ENCODE measurements around the gene CFAP46. TPM values are rescaled to one million over a fixed set of nuclear protein-coding genes. Genes with fewer than 3 reads are reported as not detected.

The CFAP46 gene
- polyA plus RNA-seq, 1 of the 3 experiments (the other 2 are of a cell fraction): 3.9 TPM

DNA sequence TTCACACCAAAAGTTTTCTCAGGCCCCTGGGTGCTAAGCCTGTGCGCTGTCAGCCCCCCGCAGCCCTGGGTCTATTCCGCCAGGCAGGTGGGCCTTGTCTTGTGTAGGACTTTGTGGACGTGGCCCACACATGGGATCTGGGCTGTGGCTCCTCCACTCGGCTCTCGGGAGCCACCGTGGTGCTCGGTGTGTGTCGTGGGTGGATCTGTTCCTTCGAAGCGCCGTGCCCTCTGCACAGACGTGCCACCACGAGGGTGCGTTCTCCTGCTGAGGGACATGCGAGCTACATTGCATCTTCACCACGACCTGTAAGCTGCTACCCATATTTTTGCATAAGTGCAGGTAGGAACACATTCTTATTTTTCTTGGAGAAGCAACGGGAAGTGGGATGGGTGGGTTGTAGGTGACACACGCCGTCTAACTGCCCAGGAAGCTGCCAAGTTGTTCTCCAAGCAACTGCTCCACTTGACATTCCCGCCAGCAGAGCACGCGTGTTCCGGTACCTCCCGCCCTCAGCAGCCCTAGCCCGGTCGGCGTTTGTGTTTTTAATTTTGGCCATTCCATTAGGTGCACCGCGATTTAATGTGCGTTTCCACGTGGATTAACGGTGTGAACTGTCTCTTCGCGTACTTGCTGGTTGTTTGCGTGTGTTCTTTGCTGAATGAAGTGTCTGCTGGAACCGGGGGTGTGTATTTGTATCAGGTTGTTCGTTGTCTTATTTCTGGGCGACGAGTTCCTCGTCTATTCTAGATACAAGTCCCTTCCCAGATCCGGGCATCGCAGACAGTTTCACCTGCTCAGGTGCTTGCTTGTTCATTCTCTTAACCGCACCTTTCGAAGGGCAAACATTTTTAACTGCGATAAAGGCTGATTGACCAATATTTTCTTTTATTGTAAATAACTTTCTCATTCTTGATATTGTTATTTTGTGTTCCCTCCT lies 47.4 kb upstream of the CFAP46 start:
- Histone ChIP-seq H4K20me1 (ENCODE audit: insufficient read depth) (no peaks in the 10 kb centered on the region), H3K27me3 (ENCODE audit: insufficient read depth) (no peaks in the 10 kb centered on the region), H3K4me3 (ENCODE audit: low read depth in 2 of 2, low read length in 1 of 2) (no peak overlapping the region), H3K27ac (ENCODE audit: low read depth in 2 of 2, low read length in 1 of 2) (no peak overlapping the region; a peak in 1 of 4 replicates), H3K9me3 (no peaks in the 10 kb centered on the region), H3K4me1 (ENCODE audit: control insufficient read depth in 1 of 2, insufficient read depth in 2 of 2, low read depth in 1 of 2, low read length in 1 of 2) (peaks cover 0 to 29% of the 10 kb centered on the region in 2 experiments; a peak in 1 of 4 replicates), H3K36me3 (replicated peaks in 1 of 2; ENCODE audit: control insufficient read depth in 1 of 2, insufficient read depth in 2 of 2, low read length in 1 of 2) (no peaks in the 10 kb centered on the region), H3K9me2 (no peaks in the 10 kb centered on the region), H3F3A (replicated peaks; ENCODE audit: insufficient read depth) (no peaks in the 10 kb centered on the region), H2AFZ (ENCODE audit: low read depth) (no peak overlapping the region), H3K4me2 (no peak overlapping the region), H3K79me2 (ENCODE audit: insufficient read depth) (no peaks in the 10 kb centered on the region), H3K9ac (no peak overlapping the region)
- POLR2A ChIA-PET: no interaction called here
- TF ChIP-seq SIN3A (IDR thresholded peaks at IDR 0.05; ENCODE audit: borderline replicate concordance, low read depth, low read length): no peak
- TF ChIP-seq NFIC (IDR thresholded peaks at IDR 0.05; ENCODE audit: borderline replicate concordance): no peak
- TF ChIP-seq CHD2 (IDR thresholded peaks at IDR 0.05; ENCODE audit: low read length, partially characterized antibody): no peak
- TF ChIP-seq RFX5 (IDR thresholded peaks at IDR 0.05; ENCODE audit: low read length): no peak
- no peak for TF ChIP-seq SMC3 (IDR thresholded peaks at IDR 0.05; ENCODE audit: low read depth, low read length)
- no peak for TF ChIP-seq FOSL2 (IDR thresholded peaks at IDR 0.05; ENCODE audit: borderline replicate concordance, low read depth)
- TF ChIP-seq, protein P1, sequence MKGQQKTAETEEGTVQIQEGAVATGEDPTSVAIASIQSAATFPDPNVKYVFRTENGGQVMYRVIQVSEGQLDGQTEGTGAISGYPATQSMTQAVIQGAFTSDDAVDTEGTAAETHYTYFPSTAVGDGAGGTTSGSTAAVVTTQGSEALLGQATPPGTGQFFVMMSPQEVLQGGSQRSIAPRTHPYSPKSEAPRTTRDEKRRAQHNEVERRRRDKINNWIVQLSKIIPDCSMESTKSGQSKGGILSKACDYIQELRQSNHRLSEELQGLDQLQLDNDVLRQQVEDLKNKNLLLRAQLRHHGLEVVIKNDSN (IDR thresholded peaks at IDR 0.05; ENCODE audit: borderline replicate concordance, low read depth): no peak
- no peak for TF ChIP-seq FOXM1 (IDR thresholded peaks at IDR 0.05; ENCODE audit: low read depth)
- TF ChIP-seq, protein P2, sequence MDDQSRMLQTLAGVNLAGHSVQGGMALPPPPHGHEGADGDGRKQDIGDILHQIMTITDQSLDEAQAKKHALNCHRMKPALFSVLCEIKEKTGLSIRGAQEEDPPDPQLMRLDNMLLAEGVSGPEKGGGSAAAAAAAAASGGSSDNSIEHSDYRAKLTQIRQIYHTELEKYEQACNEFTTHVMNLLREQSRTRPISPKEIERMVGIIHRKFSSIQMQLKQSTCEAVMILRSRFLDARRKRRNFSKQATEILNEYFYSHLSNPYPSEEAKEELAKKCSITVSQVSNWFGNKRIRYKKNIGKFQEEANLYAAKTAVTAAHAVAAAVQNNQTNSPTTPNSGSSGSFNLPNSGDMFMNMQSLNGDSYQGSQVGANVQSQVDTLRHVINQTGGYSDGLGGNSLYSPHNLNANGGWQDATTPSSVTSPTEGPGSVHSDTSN (IDR thresholded peaks at IDR 0.05): no peak
- no peak for TF ChIP-seq FOXJ3 (CRISPR knock-in tag; IDR thresholded peaks at IDR 0.05)
- no peak for TF ChIP-seq TCF12 (IDR thresholded peaks at IDR 0.05)
- no peak for TF ChIP-seq GATA2 (CRISPR knock-in tag; IDR thresholded peaks at IDR 0.05)
- no peak for TF ChIP-seq MEF2A (IDR thresholded peaks at IDR 0.05; ENCODE audit: borderline replicate concordance, low read depth)
- TF ChIP-seq, protein P3, sequence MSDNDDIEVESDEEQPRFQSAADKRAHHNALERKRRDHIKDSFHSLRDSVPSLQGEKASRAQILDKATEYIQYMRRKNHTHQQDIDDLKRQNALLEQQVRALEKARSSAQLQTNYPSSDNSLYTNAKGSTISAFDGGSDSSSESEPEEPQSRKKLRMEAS (IDR thresholded peaks at IDR 0.05; ENCODE audit: low read depth): no peak
- no peak for TF ChIP-seq RXRA (IDR thresholded peaks at IDR 0.05; ENCODE audit: borderline replicate concordance, low read depth)
- CTCF ChIA-PET: no interaction called here
- 90% methylated on average over 46 of the region's 46 CpGs for WGBS (ENCODE audit: low lambda C conversion rate)
- no peak for DNase-seq

DNA sequence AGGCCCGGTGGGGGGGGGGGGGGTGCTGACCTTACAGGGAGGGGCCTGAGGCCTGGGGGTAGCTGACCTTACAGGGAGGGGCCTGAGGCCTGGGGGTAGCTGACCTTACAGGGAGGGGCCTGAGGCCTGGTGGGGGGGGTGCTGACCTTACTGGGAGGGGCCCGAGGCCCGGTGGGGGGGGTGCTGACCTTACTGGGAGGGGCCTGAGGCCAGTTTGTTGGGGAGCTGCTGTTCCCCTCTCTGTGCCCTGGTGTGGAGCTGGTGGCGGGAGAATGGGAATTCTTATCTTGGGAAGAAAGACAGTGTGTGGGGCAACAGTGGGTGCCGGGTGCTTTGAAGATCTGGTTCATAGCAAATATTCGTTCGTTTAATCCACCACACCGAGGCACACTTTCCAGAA lies 46.6 kb upstream of the CFAP46 start:
- WGBS (ENCODE audit: low lambda C conversion rate): 77% methylated on average over 7 of the region's 8 CpGs
- H4K20me1 ChIP-seq (ENCODE audit: insufficient read depth): no peaks in the 10 kb centered on the region
- H3K4me3 ChIP-seq (ENCODE audit: low read depth in 2 of 2, low read length in 1 of 2): no peak overlapping the region
- peak; percentile 61 for DNase-seq
- H3K9me2 ChIP-seq: no peaks in the 10 kb centered on the region
- H3K79me2 ChIP-seq (ENCODE audit: insufficient read depth): no peaks in the 10 kb centered on the region
- no peaks in the 10 kb centered on the region for H3F3A ChIP-seq (replicated peaks; ENCODE audit: insufficient read depth)
- H3K36me3 ChIP-seq (replicated peaks in 1 of 2; ENCODE audit: control insufficient read depth in 1 of 2, insufficient read depth in 2 of 2, low read length in 1 of 2): no peaks in the 10 kb centered on the region
- no peaks in the 10 kb centered on the region for H3K9me3 ChIP-seq
- H3K27me3 ChIP-seq (ENCODE audit: insufficient read depth): no peaks in the 10 kb centered on the region
- CTCF ChIA-PET: interaction anchor here (0.9 kb wide), 1 partner anchor 334 kb away, joined by 3 read pairs; no protein-coding TSS in a partner anchor
- no peak overlapping the region for H3K9ac ChIP-seq
- H3K4me2 ChIP-seq: no peak overlapping the region
- no peak overlapping the region for H2AFZ ChIP-seq (ENCODE audit: low read depth)
- POLR2A ChIA-PET: no interaction called here
- H3K4me1 ChIP-seq (ENCODE audit: control insufficient read depth in 1 of 2, insufficient read depth in 2 of 2, low read depth in 1 of 2, low read length in 1 of 2): peaks cover 0 to 29% of the 10 kb centered on the region in 2 experiments; a peak in 1 of 4 replicates
- peak overlapping the region in 1 of 2 experiments; percentile 48; a peak in 1 of 4 replicates for H3K27ac ChIP-seq (ENCODE audit: low read depth in 2 of 2, low read length in 1 of 2)
- TF ChIP-seq, protein P3 (IDR thresholded peaks at IDR 0.05; ENCODE audit: low read depth): no peak
- TF ChIP-seq FOXJ3 (CRISPR knock-in tag; IDR thresholded peaks at IDR 0.05) (no peak), RAD21 (IDR thresholded peaks at IDR 0.05; ENCODE audit: low read length) (no peak), FOSL2 (IDR thresholded peaks at IDR 0.05; ENCODE audit: borderline replicate concordance, low read depth) (no peak), FOXM1 (IDR thresholded peaks at IDR 0.05; ENCODE audit: low read depth) (no peak), JUND (IDR thresholded peaks at IDR 0.05) (no peak), EP300 (IDR thresholded peaks at IDR 0.05; ENCODE audit: borderline replicate concordance in 1 of 2, low read depth in 1 of 2, low read length in 1 of 2) (no peak), ELF1 (IDR thresholded peaks at IDR 0.05) (no peak), EZH2phosphoT487 (IDR thresholded peaks at IDR 0.05; ENCODE audit: borderline replicate concordance, low read depth) (no peak), RXRA (IDR thresholded peaks at IDR 0.05; ENCODE audit: borderline replicate concordance, low read depth) (no peak)
- TF ChIP-seq, protein P4, sequence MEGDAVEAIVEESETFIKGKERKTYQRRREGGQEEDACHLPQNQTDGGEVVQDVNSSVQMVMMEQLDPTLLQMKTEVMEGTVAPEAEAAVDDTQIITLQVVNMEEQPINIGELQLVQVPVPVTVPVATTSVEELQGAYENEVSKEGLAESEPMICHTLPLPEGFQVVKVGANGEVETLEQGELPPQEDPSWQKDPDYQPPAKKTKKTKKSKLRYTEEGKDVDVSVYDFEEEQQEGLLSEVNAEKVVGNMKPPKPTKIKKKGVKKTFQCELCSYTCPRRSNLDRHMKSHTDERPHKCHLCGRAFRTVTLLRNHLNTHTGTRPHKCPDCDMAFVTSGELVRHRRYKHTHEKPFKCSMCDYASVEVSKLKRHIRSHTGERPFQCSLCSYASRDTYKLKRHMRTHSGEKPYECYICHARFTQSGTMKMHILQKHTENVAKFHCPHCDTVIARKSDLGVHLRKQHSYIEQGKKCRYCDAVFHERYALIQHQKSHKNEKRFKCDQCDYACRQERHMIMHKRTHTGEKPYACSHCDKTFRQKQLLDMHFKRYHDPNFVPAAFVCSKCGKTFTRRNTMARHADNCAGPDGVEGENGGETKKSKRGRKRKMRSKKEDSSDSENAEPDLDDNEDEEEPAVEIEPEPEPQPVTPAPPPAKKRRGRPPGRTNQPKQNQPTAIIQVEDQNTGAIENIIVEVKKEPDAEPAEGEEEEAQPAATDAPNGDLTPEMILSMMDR (IDR thresholded peaks at IDR 0.05): no peak
- TF ChIP-seq, protein P5, sequence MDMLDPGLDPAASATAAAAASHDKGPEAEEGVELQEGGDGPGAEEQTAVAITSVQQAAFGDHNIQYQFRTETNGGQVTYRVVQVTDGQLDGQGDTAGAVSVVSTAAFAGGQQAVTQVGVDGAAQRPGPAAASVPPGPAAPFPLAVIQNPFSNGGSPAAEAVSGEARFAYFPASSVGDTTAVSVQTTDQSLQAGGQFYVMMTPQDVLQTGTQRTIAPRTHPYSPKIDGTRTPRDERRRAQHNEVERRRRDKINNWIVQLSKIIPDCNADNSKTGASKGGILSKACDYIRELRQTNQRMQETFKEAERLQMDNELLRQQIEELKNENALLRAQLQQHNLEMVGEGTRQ (IDR thresholded peaks at IDR 0.05; ENCODE audit: borderline replicate concordance, low read depth, low read length): no peak
